ENCODE data around the gene UBE2E2.

The UBE2E2 gene

GRCh38 chr3:23489300-23490158 is 286.4 kb downstream of the UBE2E2 start:
- no peak for DNase-seq

- DNase-seq = no peak
Measured at GRCh38 chr3:23490459-23490858, 287.3 kb downstream of the UBE2E2 start.

GRCh38 chr3:23492057-23492456 is 288.9 kb downstream of the UBE2E2 start:
- no peak for DNase-seq

GRCh38 chr3:23493889-23494288 is 290.8 kb downstream of the UBE2E2 start:
- DNase-seq = no peak

GRCh38 chr3:23494967-23495366 is 291.8 kb downstream of the UBE2E2 start:
- DNase-seq = no peak

GRCh38 chr3:23495507-23495906 is 292.4 kb downstream of the UBE2E2 start:
- DNase-seq = no peak

- DNase-seq = no peak
Measured at GRCh38 chr3:23496165-23496564, 293.0 kb downstream of the UBE2E2 start.

- no peak for DNase-seq
Measured at GRCh38 chr3:23497156-23497555, 294.0 kb downstream of the UBE2E2 start.

GRCh38 chr3:23501201-23501802 is 298.2 kb downstream of the UBE2E2 start:
- no peak for DNase-seq

- no peak for DNase-seq
Measured at GRCh38 chr3:23508464-23508863, 305.3 kb downstream of the UBE2E2 start.

GRCh38 chr3:23518441-23518840 is 315.3 kb downstream of the UBE2E2 start:
- DNase-seq = no peak

GRCh38 chr3:23519314-23520208 is 316.4 kb downstream of the UBE2E2 start:
- no peak for DNase-seq

- DNase-seq = no peak
Measured at GRCh38 chr3:23527326-23527725, 324.2 kb downstream of the UBE2E2 start.

GRCh38 chr3:23533596-23533995 is 330.5 kb downstream of the UBE2E2 start:
- no peak for DNase-seq

GRCh38 chr3:23533996-23534395 is 330.9 kb downstream of the UBE2E2 start:
- no peak for DNase-seq

- no peak for DNase-seq
Measured at GRCh38 chr3:23537101-23537551, 334.0 kb downstream of the UBE2E2 start.

- no peak for DNase-seq
Measured at GRCh38 chr3:23539185-23539584, 336.1 kb downstream of the UBE2E2 start.

- DNase-seq = no peak
Measured at GRCh38 chr3:23540600-23540999, 337.5 kb downstream of the UBE2E2 start.

- no peak for DNase-seq
Measured at GRCh38 chr3:23542079-23542478, 339.0 kb downstream of the UBE2E2 start.

GRCh38 chr3:23546181-23546580 is 343.1 kb downstream of the UBE2E2 start:
- no peak for DNase-seq

- DNase-seq = no peak
Measured at GRCh38 chr3:23547905-23548650, 345.0 kb downstream of the UBE2E2 start.

- DNase-seq = no peak
Measured at GRCh38 chr3:23548706-23549105, 345.6 kb downstream of the UBE2E2 start.

Measured in CD4-positive, alpha-beta T cell treated with Interleukin-17A for 4 hours (primary cell).